NCI-H1694 (cell line): ENCODE data around the gene ZNG1A.
"Not testable (repeated sequence)": the region's sequence is repeated elsewhere in the genome, so short reads cannot be mapped to it uniquely, and the experiment has no call there.

Source experiments
- DNase-seq: peaks from one replicate; lab custom pipeline; 2025; lab: John Stamatoyannopoulos, UW

Gene ZNG1A

GRCh38 chr9:98775-99174 is 80.1 kb downstream of the ZNG1A start:
- not testable (repeated sequence) for DNase-seq

- not testable (repeated sequence) for DNase-seq
These were observed 83.9 kb downstream of the ZNG1A start for GRCh38 chr9:94992-95391.

- DNase-seq, result not testable (repeated sequence)
These were observed 84.5 kb downstream of the ZNG1A start for GRCh38 chr9:94323-94722.

- DNase-seq, result not testable (repeated sequence)
These were observed 84.9 kb downstream of the ZNG1A start for GRCh38 chr9:93909-94308.

GRCh38 chr9:90851-91250 is 88.0 kb downstream of the ZNG1A start:
- DNase-seq, result not testable (repeated sequence)

- DNase-seq, result not testable (repeated sequence)
These were observed 90.3 kb downstream of the ZNG1A start for GRCh38 chr9:88396-89037.

GRCh38 chr9:87860-88259 is 91.0 kb downstream of the ZNG1A start:
- DNase-seq, result not testable (repeated sequence)

- DNase-seq, result not testable (repeated sequence)
These were observed 91.8 kb downstream of the ZNG1A start for GRCh38 chr9:87105-87504.

GRCh38 chr9:86697-87096 is 92.2 kb downstream of the ZNG1A start:
- not testable (repeated sequence) for DNase-seq

- not testable (repeated sequence) for DNase-seq
These were observed 95.7 kb downstream of the ZNG1A start for GRCh38 chr9:82932-83689.

GRCh38 chr9:78333-78732 is 100.5 kb downstream of the ZNG1A start:
- DNase-seq, result not testable (repeated sequence)

- DNase-seq, result not testable (repeated sequence)
These were observed 102.5 kb downstream of the ZNG1A start for GRCh38 chr9:76389-76788.

GRCh38 chr9:73900-74525 is 104.8 kb downstream of the ZNG1A start:
- not testable (repeated sequence) for DNase-seq

GRCh38 chr9:73076-73899 is 105.6 kb downstream of the ZNG1A start:
- not testable (repeated sequence) for DNase-seq
